GM19351 (cell line): ENCODE results near the gene CCDC188.

Source experiments
- ATAC-seq: cut with Tn5 transposase; IDR thresholded peaks from one replicate; pipeline ENCODE4 v1.9.1; 2021; ENCODE audit warnings: mild to moderate bottlenecking, moderate library complexity; ENCODE audit not compliant: unreplicated experiment

Gene CCDC188

GRCh38 chr22:20151276-20151588 lies 377 bp upstream of the CCDC188 start:
- no peak for ATAC-seq

GRCh38 chr22:20149257-20150250 lies 1.3 kb downstream of the CCDC188 start:
- no peak for ATAC-seq

- no peak for ATAC-seq
Measured at GRCh38 chr22:20148414-20148813, 2.4 kb downstream of the CCDC188 start.

GRCh38 chr22:20147237-20147988 lies 3.4 kb downstream of the CCDC188 start:
- no peak for ATAC-seq

GRCh38 chr22:20146777-20147176 lies 4.1 kb downstream of the CCDC188 start:
- ATAC-seq: no peak

- no peak for ATAC-seq
Measured at GRCh38 chr22:20145832-20146223, 5.0 kb downstream of the CCDC188 start.

GRCh38 chr22:20145206-20145831 lies 5.5 kb downstream of the CCDC188 start:
- ATAC-seq: no peak

GRCh38 chr22:20143883-20144665 lies 6.8 kb downstream of the CCDC188 start:
- ATAC-seq: no peak

- no peak for ATAC-seq
Measured at GRCh38 chr22:20142711-20143621, 7.9 kb downstream of the CCDC188 start.

- ATAC-seq: no peak
Measured at GRCh38 chr22:20141186-20142077, 9.4 kb downstream of the CCDC188 start.

- ATAC-seq: no peak
Measured at GRCh38 chr22:20140521-20140964, 10.3 kb downstream of the CCDC188 start.

- no peak for ATAC-seq
Measured at GRCh38 chr22:20140107-20140445, 10.8 kb downstream of the CCDC188 start.

GRCh38 chr22:20139391-20140106 lies 11.3 kb downstream of the CCDC188 start:
- no peak for ATAC-seq

- ATAC-seq: no peak
Measured at GRCh38 chr22:20138868-20139267, 12.0 kb downstream of the CCDC188 start.

- no peak for ATAC-seq
Measured at GRCh38 chr22:20138417-20138738, 12.5 kb downstream of the CCDC188 start.

GRCh38 chr22:20137671-20138416 lies 13.0 kb downstream of the CCDC188 start:
- ATAC-seq: no peak

GRCh38 chr22:20137113-20137512 lies 13.7 kb downstream of the CCDC188 start:
- no peak for ATAC-seq

GRCh38 chr22:20136603-20136873 lies 14.3 kb downstream of the CCDC188 start:
- ATAC-seq: no peak
